ENCODE data around the gene KY. TPM values are rescaled to one million over a fixed set of nuclear protein-coding genes. Genes with fewer than 3 reads are reported as not detected.

KY gene
- total and polyA plus RNA-seq, 2 of the 8 experiments (the other 6 are each of a cell fraction or from before 2014, with no cell fraction given), result not detected

DNA sequence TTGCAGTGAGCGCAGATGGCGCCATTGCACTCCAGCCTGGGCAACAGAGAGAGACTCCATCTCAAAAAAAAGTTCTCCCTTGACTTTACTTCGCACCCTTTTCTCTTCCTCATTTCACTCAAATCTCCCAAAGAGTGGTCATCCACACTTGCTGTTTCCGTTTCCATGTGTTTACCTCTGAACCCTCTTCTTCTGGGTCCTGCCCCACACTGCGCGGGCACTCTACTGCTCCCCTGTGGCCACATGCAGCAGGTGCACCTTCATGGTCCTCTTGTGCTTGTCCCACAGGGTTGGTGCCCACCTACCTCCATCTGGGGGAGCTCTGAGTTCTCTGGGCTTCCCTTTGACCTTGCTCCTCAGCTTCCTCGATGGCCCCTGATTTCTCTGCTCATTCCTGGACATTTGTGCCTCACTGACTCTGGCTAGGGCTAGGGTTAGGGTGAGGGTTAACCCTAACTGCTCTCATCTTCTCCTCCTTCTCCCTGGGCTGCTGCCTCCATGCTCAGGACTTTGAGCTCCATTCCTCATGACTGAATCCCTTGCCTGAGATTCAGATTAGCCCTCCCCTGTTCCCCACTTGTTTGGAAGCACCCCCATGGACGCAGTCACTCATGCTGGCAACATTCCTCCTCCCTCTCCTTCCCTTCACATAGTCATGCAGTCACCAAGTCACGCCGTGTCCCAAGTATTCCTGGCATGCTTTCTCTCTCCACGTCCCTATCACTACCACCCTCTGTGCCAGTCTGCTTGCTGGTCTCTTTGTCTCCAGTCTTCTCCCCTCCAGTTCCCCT is 26.6 kb upstream of the KY start (continued):
- no peak for TF ChIP-seq CHD7 (IDR thresholded peaks at IDR 0.05; ENCODE audit: insufficient replicate concordance, low read length)

Measured in H1 (cell line).